OCI-LY7 (cell line): ENCODE measurements around the gene ZNF581. TPM values are rescaled to one million over a fixed set of nuclear protein-coding genes. Genes with fewer than 3 reads are reported as not detected.

ENCODE experiments used
- BruUV-seq: library from RNA; stranded (reverse); fragments of 400-500 nt; replicated peaks from 2 replicates; lab custom pipeline; 2021; lab: Mats Ljungman, UMichigan
- CTCF ChIA-PET: fragments of 300-600 bp; sonication (Branson Sonifier 250); formaldehyde crosslinking; loops from one replicate; lab custom pipeline; 2022; ENCODE audit warnings: antibody characterized with exemption; ENCODE audit not compliant: unreplicated experiment; lab: Charles Lee
- POLR2A ChIA-PET: fragments of 300-600 bp; sonication (Branson Sonifier 250); formaldehyde crosslinking; loops from one replicate; lab custom pipeline; 2022; ENCODE audit warnings: antibody characterized with exemption; lab: Charles Lee
- DNase-seq: peaks from one replicate; pipeline ENCODE4 v3.0.0-alpha.2; 2015; ENCODE audit warnings: low spot score
- H2AFZ ChIP-seq: fragments of 200-600 bp; sonication (generic), shearing (Covaris generic); 2 replicates; pipeline ENCODE4 v1.6.1; 2014; ENCODE audit warnings: mild to moderate bottlenecking, antibody characterized with exemption, low read length, moderate library complexity
- H3K27ac ChIP-seq: fragments of 200-600 bp; sonication (generic); 2 replicates; pipeline ENCODE4 v1.5.1; 2014; ENCODE audit warnings: mixed run types, low read depth, mild to moderate bottlenecking, moderate library complexity, low read length, inconsistent platforms; ENCODE audit not compliant: poor library complexity, severe bottlenecking
- H3K36me3 ChIP-seq: fragments of 200-600 bp; sonication (generic); 2 replicates; pipeline ENCODE4 v1.6.1; 2014; ENCODE audit warnings: mild to moderate bottlenecking, antibody characterized with exemption, low read length, moderate library complexity, mixed read lengths; ENCODE audit not compliant: insufficient read depth
- H3K4me1 ChIP-seq: fragments of 200-600 bp; sonication (generic); 2 replicates; pipeline ENCODE4 v1.5.1; 2014; ENCODE audit warnings: mild to moderate bottlenecking, low read length; ENCODE audit not compliant: insufficient read depth, poor library complexity, severe bottlenecking
- H3K4me2 ChIP-seq: fragments of 200-600 bp; sonication (generic); 2 replicates; pipeline ENCODE4 v1.6.1; 2014; ENCODE audit warnings: mild to moderate bottlenecking, low read length
- H3K4me3 ChIP-seq: fragments of 200-600 bp; sonication (generic); 2 replicates; pipeline ENCODE4 v1.5.1; 2014; ENCODE audit warnings: mild to moderate bottlenecking, low read depth, low read length; ENCODE audit not compliant: poor library complexity, severe bottlenecking
- H3K79me2 ChIP-seq: fragments of 200-600 bp; sonication (generic); 2 replicates; pipeline ENCODE4 v1.6.1; 2016; ENCODE audit warnings: low read depth, mild to moderate bottlenecking, low read length, moderate library complexity, mixed read lengths; ENCODE audit not compliant: insufficient read depth
- H3K9me2 ChIP-seq: fragments of 200-600 bp; sonication (generic); 2 replicates; pipeline ENCODE4 v1.6.1; 2016; ENCODE audit warnings: mild to moderate bottlenecking, low read length, mixed read lengths; ENCODE audit not compliant: insufficient read depth
- H3K9me3 ChIP-seq: fragments of 200-600 bp; sonication (generic); 2 replicates; pipeline ENCODE4 v1.6.1; 2014; ENCODE audit warnings: mild to moderate bottlenecking, mixed run types, low read length, mixed read lengths
- H4K20me1 ChIP-seq: fragments of 200-600 bp; sonication (generic); 2 replicates; pipeline ENCODE4 v1.6.1; 2014; ENCODE audit warnings: mild to moderate bottlenecking, antibody characterized with exemption, low read length, moderate library complexity, mixed read lengths; ENCODE audit not compliant: insufficient read depth
- EZH2phosphoT487 ChIP-seq: fragments of 200-600 bp; sonication (generic); IDR thresholded peaks from 2 replicates; pipeline ENCODE4 v1.6.1; 2018; ENCODE audit warnings: low read depth, borderline replicate concordance, mild to moderate bottlenecking, mixed run types, antibody characterized with exemption, low read length, moderate library complexity, mixed read lengths
- intact Hi-C: fragments of 100-400 bp; cut with micrococcal nuclease; formaldehyde crosslinking; loops from one replicate; pipeline ENCODE4 v1.10.0; 2022; ENCODE audit not compliant: unreplicated experiment
- total RNA-seq, 2 experiments: library from RNA; depleted of rRNA in 1 of 2; stranded (reverse); fragments of >200 nt in 1 of 2; shearing (Covaris generic) in 1 of 2; gene quantifications; 2 replicates each; pipeline ENCODE4 v1.2.3, GENCODE V29; 2014 to 2022
- TF ChIP-seq, protein P1 (sequence below): fragments of 200-600 bp; sonication (generic); conservative IDR thresholded peaks from 2 replicates; pipeline ENCODE4 v1.5.1; 2014; ENCODE audit warnings: mild to moderate bottlenecking, antibody characterized with exemption, low read length, moderate library complexity, mixed read lengths

Gene ZNF581
- total RNA-seq, 2 experiments from 2014 or later, result 39.7 to 44.5 TPM

DNA sequence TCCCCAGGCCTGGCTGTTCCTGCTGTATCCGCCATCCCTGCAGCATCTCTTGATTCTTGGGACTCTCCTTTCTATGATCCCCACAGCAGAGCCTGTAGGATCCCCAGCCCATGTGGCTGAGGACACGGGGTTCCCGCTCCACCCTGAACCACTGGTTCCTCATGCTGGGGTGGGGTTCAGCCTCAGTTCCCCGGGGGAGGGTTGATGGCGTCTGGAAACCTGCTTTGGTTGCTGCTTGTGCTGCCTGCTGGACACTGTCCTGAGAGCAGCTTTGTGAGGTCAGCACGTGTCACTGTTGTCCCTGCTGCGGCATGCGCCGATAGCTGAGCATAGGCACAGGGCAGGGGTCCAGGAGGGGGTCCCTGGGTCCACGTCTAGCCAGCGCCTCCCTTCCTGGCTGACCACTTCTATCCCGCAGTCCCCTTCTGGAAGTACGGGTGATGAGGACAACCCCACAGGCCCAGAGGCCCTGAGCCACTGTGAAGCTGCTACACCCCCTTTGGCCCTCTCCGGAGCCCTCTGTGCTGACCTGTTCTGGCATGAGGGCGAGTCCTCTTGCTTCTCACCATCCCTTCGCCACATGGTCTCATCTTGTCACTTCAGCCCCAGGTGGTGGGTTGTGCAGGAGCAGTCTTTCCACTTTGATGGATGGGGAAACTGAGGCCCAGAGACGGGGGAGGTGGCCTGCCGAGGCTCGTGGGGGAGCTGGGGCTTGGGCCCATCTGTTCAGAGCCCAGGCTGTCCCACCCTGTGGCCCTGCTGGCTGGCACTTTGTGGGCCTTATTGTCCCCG, 37.1 kb downstream of the ZNF581 start:
- DNase-seq, result no peak
- H3K4me3 ChIP-seq, result no peak overlapping the region
- no peaks in the 10 kb centered on the region for H3K9me2 ChIP-seq
- peaks cover 84% of the 10 kb centered on the region for H3K79me2 ChIP-seq
- no peak overlapping the region for H3K4me2 ChIP-seq
- H3K9me3 ChIP-seq, result no peaks in the 10 kb centered on the region
- peaks cover 87% of the 10 kb centered on the region for H3K36me3 ChIP-seq
- H3K4me1 ChIP-seq, result peaks cover 42% of the 10 kb centered on the region
- POLR2A ChIA-PET, result interaction anchor here (0.6 kb wide), 1 partner anchor 50 kb away, joined by 3 read pairs; no protein-coding TSS in a partner anchor
- no peak for TF ChIP-seq EZH2phosphoT487
- TF ChIP-seq, protein P1, sequence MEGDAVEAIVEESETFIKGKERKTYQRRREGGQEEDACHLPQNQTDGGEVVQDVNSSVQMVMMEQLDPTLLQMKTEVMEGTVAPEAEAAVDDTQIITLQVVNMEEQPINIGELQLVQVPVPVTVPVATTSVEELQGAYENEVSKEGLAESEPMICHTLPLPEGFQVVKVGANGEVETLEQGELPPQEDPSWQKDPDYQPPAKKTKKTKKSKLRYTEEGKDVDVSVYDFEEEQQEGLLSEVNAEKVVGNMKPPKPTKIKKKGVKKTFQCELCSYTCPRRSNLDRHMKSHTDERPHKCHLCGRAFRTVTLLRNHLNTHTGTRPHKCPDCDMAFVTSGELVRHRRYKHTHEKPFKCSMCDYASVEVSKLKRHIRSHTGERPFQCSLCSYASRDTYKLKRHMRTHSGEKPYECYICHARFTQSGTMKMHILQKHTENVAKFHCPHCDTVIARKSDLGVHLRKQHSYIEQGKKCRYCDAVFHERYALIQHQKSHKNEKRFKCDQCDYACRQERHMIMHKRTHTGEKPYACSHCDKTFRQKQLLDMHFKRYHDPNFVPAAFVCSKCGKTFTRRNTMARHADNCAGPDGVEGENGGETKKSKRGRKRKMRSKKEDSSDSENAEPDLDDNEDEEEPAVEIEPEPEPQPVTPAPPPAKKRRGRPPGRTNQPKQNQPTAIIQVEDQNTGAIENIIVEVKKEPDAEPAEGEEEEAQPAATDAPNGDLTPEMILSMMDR, result no peak
- BruUV-seq, result no TSS peak
- H3K27ac ChIP-seq, result peak overlapping the region; percentile 97
- no peak overlapping the region for H2AFZ ChIP-seq
- H4K20me1 ChIP-seq, result no peaks in the 10 kb centered on the region; the same call in 1 of the 2 replicates
- intact Hi-C loops, result no loop called here
- CTCF ChIA-PET, result no interaction called here

DNA sequence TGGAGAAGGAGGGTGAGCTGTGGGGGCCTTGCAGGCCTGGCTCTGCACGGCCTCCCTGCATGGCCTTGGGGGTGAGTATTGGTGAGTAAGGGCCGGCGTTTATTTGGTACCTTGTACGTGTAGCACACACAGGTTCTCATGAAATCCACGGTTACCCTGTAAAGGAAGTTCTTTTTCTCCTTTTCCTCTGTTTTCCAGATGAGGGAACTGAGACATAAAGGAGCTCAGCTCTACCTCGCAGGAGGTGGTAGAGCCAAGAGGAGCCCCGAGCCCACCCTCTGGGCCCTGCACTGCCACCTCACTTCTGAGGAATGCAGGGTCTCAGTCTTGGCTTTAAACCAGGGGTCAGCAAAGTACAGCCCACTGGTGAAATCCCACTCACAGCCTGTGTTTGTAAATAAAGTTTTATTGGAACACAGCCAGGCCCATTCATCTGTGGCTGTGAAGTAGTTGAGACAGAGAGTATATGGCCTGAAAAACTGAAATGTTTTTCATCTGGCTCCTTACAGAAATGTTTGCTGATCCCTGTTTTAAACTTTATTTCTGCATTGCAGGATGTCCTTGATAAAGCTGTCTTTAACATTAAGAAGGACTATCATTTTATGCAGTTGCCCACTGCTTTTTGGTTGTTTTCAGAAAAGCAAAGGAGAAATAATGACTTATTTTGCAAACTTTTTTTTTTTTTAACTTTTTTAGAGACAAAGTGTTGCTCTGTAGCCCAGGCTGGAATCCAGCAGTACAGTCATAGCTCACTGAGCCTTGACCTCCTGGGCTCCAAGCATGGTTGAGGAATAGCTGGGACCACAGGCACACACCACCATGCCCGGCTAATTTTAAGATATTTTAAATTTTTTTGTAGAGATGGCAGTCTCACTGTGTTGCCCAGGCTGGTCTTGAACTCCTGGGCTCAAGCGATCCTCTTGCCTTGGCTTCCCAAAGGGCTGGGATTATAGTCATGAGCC, 38.0 kb downstream of the ZNF581 start:
- Histone ChIP-seq H3K36me3 (peaks cover 87% of the 10 kb centered on the region), H3K9me2 (no peaks in the 10 kb centered on the region), H3K9me3 (no peaks in the 10 kb centered on the region), H3K27ac (no peak overlapping the region), H3K79me2 (peaks cover 75% of the 10 kb centered on the region), H3K4me1 (peaks cover 42% of the 10 kb centered on the region), H3K4me3 (no peak overlapping the region), H3K4me2 (no peak overlapping the region), H2AFZ (no peak overlapping the region), H4K20me1 (no peaks in the 10 kb centered on the region)
- CTCF ChIA-PET, result no interaction called here
- no TSS peak for BruUV-seq
- POLR2A ChIA-PET, result interaction anchor here (0.6 kb wide), 1 partner anchor 51 kb away, joined by 3 read pairs; no protein-coding TSS in a partner anchor
- intact Hi-C loops, result no loop called here
- no peak for DNase-seq
- TF ChIP-seq, protein P1, result no peak
- TF ChIP-seq EZH2phosphoT487, result no peak
